Measurements from ENCODE around the gene NPC1. TPM values are rescaled to one million over a fixed set of nuclear protein-coding genes. Genes with fewer than 3 reads are reported as not detected.
"Not testable (repeated sequence)": the region's sequence is repeated elsewhere in the genome, so short reads cannot be mapped to it uniquely, and the experiment has no call there.

The NPC1 gene
- total and polyA plus RNA-seq, 11 donors = 7.8 to 42.7 (median 16.8) TPM

GRCh38 chr18:23614413-23614812 lies 28.1 kb upstream of the NPC1 start:
- peaks cover 0 to 11% (median 3%) of the 10 kb centered on the region in 12 donors for H3K4me1 ChIP-seq
- ATAC-seq (no peak), DNase-seq (no peak)
- 90 to 99% (median 96%) methylated on average over 2 of the region's 2 CpGs for WGBS, 4 donors
- no peaks in the 10 kb centered on the region for H3K9me3 ChIP-seq
- intact Hi-C loops (cut with DNase I) = loop anchor here in 1 of 10 donors (10.0 kb wide), 1 partner anchor 300 kb away; no protein-coding TSS in a partner anchor
- peaks cover 0 to 9% (median 0%) of the 10 kb centered on the region in 9 donors for H3K36me3 ChIP-seq
- TF ChIP-seq POLR2A (IDR thresholded peaks at IDR 0.05) = no peak
- TF ChIP-seq, protein P1, sequence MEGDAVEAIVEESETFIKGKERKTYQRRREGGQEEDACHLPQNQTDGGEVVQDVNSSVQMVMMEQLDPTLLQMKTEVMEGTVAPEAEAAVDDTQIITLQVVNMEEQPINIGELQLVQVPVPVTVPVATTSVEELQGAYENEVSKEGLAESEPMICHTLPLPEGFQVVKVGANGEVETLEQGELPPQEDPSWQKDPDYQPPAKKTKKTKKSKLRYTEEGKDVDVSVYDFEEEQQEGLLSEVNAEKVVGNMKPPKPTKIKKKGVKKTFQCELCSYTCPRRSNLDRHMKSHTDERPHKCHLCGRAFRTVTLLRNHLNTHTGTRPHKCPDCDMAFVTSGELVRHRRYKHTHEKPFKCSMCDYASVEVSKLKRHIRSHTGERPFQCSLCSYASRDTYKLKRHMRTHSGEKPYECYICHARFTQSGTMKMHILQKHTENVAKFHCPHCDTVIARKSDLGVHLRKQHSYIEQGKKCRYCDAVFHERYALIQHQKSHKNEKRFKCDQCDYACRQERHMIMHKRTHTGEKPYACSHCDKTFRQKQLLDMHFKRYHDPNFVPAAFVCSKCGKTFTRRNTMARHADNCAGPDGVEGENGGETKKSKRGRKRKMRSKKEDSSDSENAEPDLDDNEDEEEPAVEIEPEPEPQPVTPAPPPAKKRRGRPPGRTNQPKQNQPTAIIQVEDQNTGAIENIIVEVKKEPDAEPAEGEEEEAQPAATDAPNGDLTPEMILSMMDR (IDR thresholded peaks at IDR 0.05) = no peak
- H3K27me3 ChIP-seq = peaks cover 0 to 2% (median 0%) of the 10 kb centered on the region in 9 donors
- H3K4me3 ChIP-seq = no peak overlapping the region
- no peak overlapping the region for H3K27ac ChIP-seq

- DNase-seq, H3K4me1 ChIP-seq, H3K4me3 ChIP-seq, ATAC-seq, H3K27me3 ChIP-seq, H3K27ac ChIP-seq, H3K9me3 ChIP-seq: not testable (repeated sequence)
- peaks cover 0 to 10% (median 0%) of the 10 kb centered on the region in 9 donors for H3K36me3 ChIP-seq
- intact Hi-C loops (cut with DNase I) = loop anchor here in 1 of 10 donors (10.0 kb wide), 1 partner anchor 302 kb away; no protein-coding TSS in a partner anchor
- 91 to 97% (median 94%) methylated on average over 7 of the region's 7 CpGs for WGBS, 4 donors
Observed at GRCh38 chr18:23613091-23613475, 26.8 kb upstream of the NPC1 start.

GRCh38 chr18:23612434-23613090 lies 26.3 kb upstream of the NPC1 start:
- TF ChIP-seq POLR2A (IDR thresholded peaks at IDR 0.05) = no peak
- ATAC-seq = no peak
- Histone ChIP-seq H3K4me1 (peaks cover 0 to 7% (median 0%) of the 10 kb centered on the region in 12 donors), H3K4me3 (no peak overlapping the region), H3K27me3 (no peaks in the 10 kb centered on the region), H3K36me3 (peaks cover 0 to 10% (median 0%) of the 10 kb centered on the region in 9 donors), H3K9me3 (no peaks in the 10 kb centered on the region), H3K27ac (no peak overlapping the region)
- WGBS, 4 donors = 81 to 86% (median 85%) methylated on average over 8 of the region's 8 CpGs
- no peak for DNase-seq
- intact Hi-C loops (cut with DNase I) = loop anchor here in 1 of 10 donors (10.0 kb wide), 1 partner anchor 302 kb away; no protein-coding TSS in a partner anchor

GRCh38 chr18:23609390-23610023 lies 23.2 kb upstream of the NPC1 start:
- Histone ChIP-seq H3K9me3 (no peaks in the 10 kb centered on the region), H3K36me3 (peaks cover 0 to 16% (median 0%) of the 10 kb centered on the region in 9 donors), H3K4me1 (peaks cover 0 to 7% (median 0%) of the 10 kb centered on the region in 12 donors), H3K27ac (no peak overlapping the region), H3K4me3 (no peak overlapping the region), H3K27me3 (no peaks in the 10 kb centered on the region)
- WGBS, 4 donors = 93 to 97% (median 95%) methylated on average over 5 of the region's 5 CpGs
- ATAC-seq (no peak), DNase-seq (no peak)
- intact Hi-C loops (cut with DNase I) = loop anchor here in 1 of 10 donors (10.0 kb wide), 1 partner anchor 305 kb away; no protein-coding TSS in a partner anchor
- TF ChIP-seq, protein P1 (IDR thresholded peaks at IDR 0.05) = no peak

GRCh38 chr18:23608211-23608610 lies 21.9 kb upstream of the NPC1 start:
- H3K27ac ChIP-seq = no peak overlapping the region
- H3K9me3 ChIP-seq = no peaks in the 10 kb centered on the region
- ATAC-seq (no peak), DNase-seq (no peak)
- no peak for TF ChIP-seq POLR2A (IDR thresholded peaks at IDR 0.05)
- TF ChIP-seq, protein P1 (IDR thresholded peaks at IDR 0.05) = no peak
- intact Hi-C loops (cut with DNase I) = no loop called here
- peaks cover 0 to 16% (median 0%) of the 10 kb centered on the region in 9 donors for H3K36me3 ChIP-seq
- no peak overlapping the region for H3K4me3 ChIP-seq
- WGBS, 4 donors = 89 to 100% (median 93%) methylated on average over 2 of the region's 2 CpGs
- peaks cover 0 to 7% (median 0%) of the 10 kb centered on the region in 12 donors for H3K4me1 ChIP-seq
- no peaks in the 10 kb centered on the region for H3K27me3 ChIP-seq
